ENCODE results near the gene RAB3A.

Gene RAB3A

GRCh38 chr19:18203863-18204393, at the start of gene RAB3A:
TSS of gene RAB3A (minus strand) at chr19:18204042. CDS start at chr19:18202740, 1,302 bp downstream.
- peak; percentile 98 to 99 for DNase-seq (ENCODE audit: low read depth in 2 of 2)

GRCh38 chr19:18253130-18253529, 49.3 kb upstream of the RAB3A start:
- no peak for DNase-seq (ENCODE audit: low read depth in 2 of 2)

GRCh38 chr19:18252370-18252717, 48.5 kb upstream of the RAB3A start:
- DNase-seq (ENCODE audit: low read depth in 2 of 2): no peak

- peak; percentile 73 to 84 for DNase-seq (ENCODE audit: low read depth in 2 of 2)
Observed at GRCh38 chr19:18251587-18252369, 47.9 kb upstream of the RAB3A start.

- DNase-seq (ENCODE audit: low read depth in 2 of 2): no peak
Observed at GRCh38 chr19:18249834-18250233, 46.0 kb upstream of the RAB3A start.

GRCh38 chr19:18245297-18245696, 41.5 kb upstream of the RAB3A start:
- DNase-seq (ENCODE audit: low read depth in 2 of 2): no peak

- DNase-seq (ENCODE audit: low read depth in 2 of 2): no peak
Observed at GRCh38 chr19:18239303-18239702, 35.5 kb upstream of the RAB3A start.

- no peak for DNase-seq (ENCODE audit: low read depth in 2 of 2)
Observed at GRCh38 chr19:18234194-18234593, 30.4 kb upstream of the RAB3A start.

- peak in 1 of 2 donors; percentile 41 for DNase-seq (ENCODE audit: low read depth in 2 of 2)
Observed at GRCh38 chr19:18233224-18233825, 29.5 kb upstream of the RAB3A start.

GRCh38 chr19:18232540-18233223, 28.8 kb upstream of the RAB3A start:
- no peak for DNase-seq (ENCODE audit: low read depth in 2 of 2)

GRCh38 chr19:18231775-18232174, 27.9 kb upstream of the RAB3A start:
- no peak for DNase-seq (ENCODE audit: low read depth in 2 of 2)

- no peak for DNase-seq (ENCODE audit: low read depth in 2 of 2)
Observed at GRCh38 chr19:18230941-18231734, 27.3 kb upstream of the RAB3A start.

- no peak for DNase-seq (ENCODE audit: low read depth in 2 of 2)
Observed at GRCh38 chr19:18229915-18230314, 26.1 kb upstream of the RAB3A start.

- DNase-seq (ENCODE audit: low read depth in 2 of 2): no peak
Observed at GRCh38 chr19:18229474-18229873, 25.6 kb upstream of the RAB3A start.

GRCh38 chr19:18227781-18228271, 24.0 kb upstream of the RAB3A start:
- no peak for DNase-seq (ENCODE audit: low read depth in 2 of 2)

GRCh38 chr19:18226956-18227780, 23.3 kb upstream of the RAB3A start:
- no peak for DNase-seq (ENCODE audit: low read depth in 2 of 2)

- no peak for DNase-seq (ENCODE audit: low read depth in 2 of 2)
Observed at GRCh38 chr19:18225702-18226468, 22.0 kb upstream of the RAB3A start, which contains the start of gene PDE4C. TSS of gene PDE4C (minus strand) at chr19:18226438. CDS start at chr19:18226415, 23 bp downstream.

- no peak for DNase-seq (ENCODE audit: low read depth in 2 of 2)
Observed at GRCh38 chr19:18225355-18225701, 21.5 kb upstream of the RAB3A start.

- peak; percentile 53 to 83 for DNase-seq (ENCODE audit: low read depth in 2 of 2)
Observed at GRCh38 chr19:18224525-18225354, 20.9 kb upstream of the RAB3A start.
